ENCODE data around the gene RYR3. TPM values are rescaled to one million over a fixed set of nuclear protein-coding genes. Genes with fewer than 3 reads are reported as not detected.

RYR3 gene
- total RNA-seq, 1 donor from 2014 or later, result 4.8 TPM

DNA sequence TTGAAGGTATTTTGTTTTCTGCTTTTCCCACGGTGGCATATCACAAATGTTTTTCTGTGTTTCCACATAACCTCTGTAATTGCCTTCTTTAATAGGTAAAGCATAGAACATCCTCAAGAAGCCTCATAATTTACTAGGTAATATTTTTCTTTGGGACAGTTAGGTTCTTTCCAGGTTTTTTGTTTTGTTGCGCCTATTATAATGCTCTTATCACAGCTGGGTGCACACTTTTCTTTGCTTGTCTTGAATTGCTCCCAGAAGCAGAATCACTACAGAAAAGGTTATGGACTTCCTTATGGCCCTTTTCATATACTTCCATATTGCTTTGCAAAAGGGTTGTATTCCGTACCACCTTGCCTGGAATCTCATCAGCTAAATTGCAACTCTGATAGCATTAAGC is 213.5 kb downstream of the RYR3 start:
- TF ChIP-seq, protein P1, sequence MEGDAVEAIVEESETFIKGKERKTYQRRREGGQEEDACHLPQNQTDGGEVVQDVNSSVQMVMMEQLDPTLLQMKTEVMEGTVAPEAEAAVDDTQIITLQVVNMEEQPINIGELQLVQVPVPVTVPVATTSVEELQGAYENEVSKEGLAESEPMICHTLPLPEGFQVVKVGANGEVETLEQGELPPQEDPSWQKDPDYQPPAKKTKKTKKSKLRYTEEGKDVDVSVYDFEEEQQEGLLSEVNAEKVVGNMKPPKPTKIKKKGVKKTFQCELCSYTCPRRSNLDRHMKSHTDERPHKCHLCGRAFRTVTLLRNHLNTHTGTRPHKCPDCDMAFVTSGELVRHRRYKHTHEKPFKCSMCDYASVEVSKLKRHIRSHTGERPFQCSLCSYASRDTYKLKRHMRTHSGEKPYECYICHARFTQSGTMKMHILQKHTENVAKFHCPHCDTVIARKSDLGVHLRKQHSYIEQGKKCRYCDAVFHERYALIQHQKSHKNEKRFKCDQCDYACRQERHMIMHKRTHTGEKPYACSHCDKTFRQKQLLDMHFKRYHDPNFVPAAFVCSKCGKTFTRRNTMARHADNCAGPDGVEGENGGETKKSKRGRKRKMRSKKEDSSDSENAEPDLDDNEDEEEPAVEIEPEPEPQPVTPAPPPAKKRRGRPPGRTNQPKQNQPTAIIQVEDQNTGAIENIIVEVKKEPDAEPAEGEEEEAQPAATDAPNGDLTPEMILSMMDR (IDR thresholded peaks at IDR 0.05; ENCODE audit: unreplicated experiment), result no peak
- no peak for DNase-seq (ENCODE audit: low spot score)
- H3K36me3 Mint-ChIP-seq (ENCODE audit: low read depth, unreplicated experiment), result no peaks in the 10 kb centered on the region
- no peak overlapping the region for H3K27ac Mint-ChIP-seq (ENCODE audit: unreplicated experiment)
- H3K27me3 Mint-ChIP-seq (ENCODE audit: unreplicated experiment), result no peaks in the 10 kb centered on the region
- no peak overlapping the region for H3K4me3 Mint-ChIP-seq (ENCODE audit: unreplicated experiment)
- no peaks in the 10 kb centered on the region for H3K9me3 Mint-ChIP-seq (ENCODE audit: unreplicated experiment)
- peaks cover 6% of the 10 kb centered on the region for H3K4me1 Mint-ChIP-seq (ENCODE audit: unreplicated experiment)

DNA sequence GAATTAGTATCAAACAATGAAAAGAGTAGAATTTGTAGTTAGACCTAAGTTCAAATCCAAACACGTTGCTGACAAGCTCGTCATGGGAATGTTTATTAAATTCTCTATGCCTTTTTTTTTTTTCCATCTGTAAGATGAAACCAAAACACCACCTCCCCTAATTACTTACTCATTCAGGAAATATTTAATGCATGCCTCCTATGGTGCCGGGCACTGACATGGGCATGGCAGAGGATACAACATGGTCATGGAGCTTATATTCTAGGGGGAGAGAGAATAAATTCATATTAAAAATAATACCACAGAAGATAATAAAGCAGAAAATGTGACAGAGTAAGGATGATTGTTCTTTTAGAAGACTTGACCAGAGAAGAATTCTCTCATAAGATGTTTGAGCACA is 215.8 kb downstream of the RYR3 start:
- H3K4me3 Mint-ChIP-seq (ENCODE audit: unreplicated experiment), result no peak overlapping the region
- H3K4me1 Mint-ChIP-seq (ENCODE audit: unreplicated experiment), result peaks cover 6% of the 10 kb centered on the region
- H3K36me3 Mint-ChIP-seq (ENCODE audit: low read depth, unreplicated experiment), result no peaks in the 10 kb centered on the region
- TF ChIP-seq, protein P1 (IDR thresholded peaks at IDR 0.05; ENCODE audit: unreplicated experiment), result no peak
- H3K27me3 Mint-ChIP-seq (ENCODE audit: unreplicated experiment), result no peaks in the 10 kb centered on the region
- DNase-seq (ENCODE audit: low spot score), result no peak
- H3K27ac Mint-ChIP-seq (ENCODE audit: unreplicated experiment), result no peak overlapping the region
- no peaks in the 10 kb centered on the region for H3K9me3 Mint-ChIP-seq (ENCODE audit: unreplicated experiment)

DNA sequence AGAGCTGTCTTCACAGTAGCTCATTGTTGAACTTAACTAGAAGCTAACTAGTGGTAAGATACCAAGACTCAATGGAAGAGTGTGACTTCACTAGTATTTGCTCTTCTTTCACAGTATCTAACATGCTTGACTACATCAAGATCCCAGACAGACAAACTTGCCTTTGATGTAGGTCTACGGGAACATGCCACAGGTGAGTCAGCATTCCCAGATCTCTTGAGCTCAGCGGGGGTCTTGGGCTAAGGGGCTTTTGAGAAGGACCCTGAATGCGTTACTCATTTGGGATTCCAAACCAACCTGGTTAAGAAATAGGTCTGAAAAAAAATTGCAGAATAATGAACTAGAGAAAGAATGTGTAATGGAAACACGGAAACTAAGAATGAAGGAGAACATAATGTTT is 222.4 kb downstream of the RYR3 start:
- no peak for DNase-seq (ENCODE audit: low spot score)
- Mint-ChIP-seq H3K9me3 (ENCODE audit: unreplicated experiment) (no peaks in the 10 kb centered on the region), H3K4me1 (ENCODE audit: unreplicated experiment) (peaks cover 13% of the 10 kb centered on the region), H3K27ac (ENCODE audit: unreplicated experiment) (no peak overlapping the region), H3K27me3 (ENCODE audit: unreplicated experiment) (no peaks in the 10 kb centered on the region), H3K36me3 (ENCODE audit: low read depth, unreplicated experiment) (no peaks in the 10 kb centered on the region), H3K4me3 (ENCODE audit: unreplicated experiment) (no peak overlapping the region)
- TF ChIP-seq, protein P1 (IDR thresholded peaks at IDR 0.05; ENCODE audit: unreplicated experiment), result no peak

DNA sequence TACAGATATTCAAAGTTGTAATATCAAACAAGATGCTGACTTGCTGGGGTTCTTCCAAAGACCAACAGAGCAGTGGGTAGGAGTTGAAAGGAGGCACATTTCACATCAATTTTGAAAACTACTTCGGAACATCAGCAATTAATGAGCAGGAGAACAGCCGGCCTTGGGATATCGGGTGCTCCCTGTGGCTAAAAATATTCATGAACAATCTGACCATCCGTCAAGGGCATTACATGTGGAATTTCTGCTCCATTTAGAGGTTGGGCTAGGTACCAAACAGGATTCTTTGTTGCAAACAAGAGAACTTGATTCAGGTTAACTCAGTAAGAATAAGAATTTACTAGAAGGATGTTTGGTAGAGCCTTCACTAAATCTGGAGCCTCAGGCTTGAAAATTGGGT is 223.9 kb downstream of the RYR3 start:
- H3K9me3 Mint-ChIP-seq (ENCODE audit: unreplicated experiment), result no peaks in the 10 kb centered on the region
- TF ChIP-seq, protein P1 (IDR thresholded peaks at IDR 0.05; ENCODE audit: unreplicated experiment), result no peak
- no peak overlapping the region for H3K27ac Mint-ChIP-seq (ENCODE audit: unreplicated experiment)
- H3K4me3 Mint-ChIP-seq (ENCODE audit: unreplicated experiment), result no peak overlapping the region
- no peaks in the 10 kb centered on the region for H3K27me3 Mint-ChIP-seq (ENCODE audit: unreplicated experiment)
- H3K36me3 Mint-ChIP-seq (ENCODE audit: low read depth, unreplicated experiment), result no peaks in the 10 kb centered on the region
- no peak for DNase-seq (ENCODE audit: low spot score)
- H3K4me1 Mint-ChIP-seq (ENCODE audit: unreplicated experiment), result peaks cover 13% of the 10 kb centered on the region

DNA sequence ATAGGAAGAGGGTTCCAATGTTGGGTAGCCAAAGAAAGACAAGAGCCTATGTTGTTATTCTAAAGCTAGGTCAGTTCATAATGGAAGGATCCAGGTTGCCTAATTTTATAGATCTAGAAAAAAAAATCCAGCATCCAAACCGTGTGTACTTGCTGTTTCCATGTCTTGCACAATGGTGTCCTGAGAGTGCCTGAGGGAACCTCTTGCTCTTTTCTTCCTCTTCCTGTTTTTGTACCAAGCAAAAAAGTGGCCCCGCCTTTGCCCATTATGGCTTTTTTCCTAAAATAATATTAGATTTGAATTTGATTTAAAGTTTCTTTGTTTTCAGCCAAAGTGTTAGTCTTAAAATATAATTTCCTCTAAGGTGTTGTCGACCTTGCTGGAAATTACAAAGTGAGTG is 224.4 kb downstream of the RYR3 start:
- Mint-ChIP-seq H3K4me1 (ENCODE audit: unreplicated experiment) (peaks cover 13% of the 10 kb centered on the region), H3K27me3 (ENCODE audit: unreplicated experiment) (no peaks in the 10 kb centered on the region), H3K4me3 (ENCODE audit: unreplicated experiment) (no peak overlapping the region), H3K36me3 (ENCODE audit: low read depth, unreplicated experiment) (no peaks in the 10 kb centered on the region), H3K9me3 (ENCODE audit: unreplicated experiment) (no peaks in the 10 kb centered on the region), H3K27ac (ENCODE audit: unreplicated experiment) (no peak overlapping the region)
- TF ChIP-seq, protein P1 (IDR thresholded peaks at IDR 0.05; ENCODE audit: unreplicated experiment), result no peak
- DNase-seq (ENCODE audit: low spot score), result no peak

Data from endothelial cell (in vitro differentiated cells).